D721Med (cell line): Measurements from ENCODE around the gene CT47A1.
"Not testable (repeated sequence)": the region's sequence is repeated elsewhere in the genome, so short reads cannot be mapped to it uniquely, and the experiment has no call there.

Experiments used
- DNase-seq: peaks from one replicate; pipeline ENCODE4 v3.0.0; 2011; ENCODE audit warnings: low spot score; ENCODE audit not compliant: insufficient read length
- FAIRE-seq: peaks from 2 replicates; lab custom pipeline; 2011; peaks lifted over from hg19 to GRCh38; lab: Jason Lieb, UNC
- CTCF ChIP-seq: IDR thresholded peaks from 2 replicates; pipeline ENCODE4 v1.5.1; 2012; ENCODE audit warnings: mild to moderate bottlenecking, control low read depth; ENCODE audit not compliant: insufficient read depth; ENCODE audit errors: missing control alignments

Gene CT47A1

GRCh38 chrX:121009764-121010163 is 24.2 kb upstream of the CT47A1 start:
- no peak for TF ChIP-seq CTCF
- no peak for FAIRE-seq
- DNase-seq = no peak

- no peak for TF ChIP-seq CTCF
- DNase-seq = no peak
- FAIRE-seq = no peak
Measured at GRCh38 chrX:121008920-121009319, 23.4 kb upstream of the CT47A1 start.

GRCh38 chrX:121000589-121000988 is 15.0 kb upstream of the CT47A1 start:
- FAIRE-seq (no peak), DNase-seq (no peak)
- peak; percentile 25 for TF ChIP-seq CTCF

- FAIRE-seq (no peak), DNase-seq (no peak)
- no peak for TF ChIP-seq CTCF
Measured at GRCh38 chrX:120999413-120999812, 13.9 kb upstream of the CT47A1 start.

GRCh38 chrX:120956500-120956899 is 29.1 kb downstream of the CT47A1 start, which contains the start of gene CT47A7:
TSS of gene CT47A7 (minus strand) at chrX:120956600. CDS start at chrX:120956345, 255 bp downstream.
- not testable (repeated sequence) for FAIRE-seq

More at GRCh38 chrX:120956500-120956899, 29.1 kb downstream of the CT47A1 start, which contains the start of gene CT47A7:
- not testable (repeated sequence) for DNase-seq
